Vagina (tissue), 2 donors: ENCODE measurements around the gene RAB40C.

ENCODE experiments used
- POLR2A ChIP-seq, 2 donors: fragments of 450-650 bp; IDR thresholded peaks; one replicate each; pipeline ENCODE4 v1.6.1; 2017; ENCODE audit warnings: antibody characterized with exemption in 2 of 2, mild to moderate bottlenecking in 2 of 2, moderate library complexity in 2 of 2
- POLR2AphosphoS5 ChIP-seq, 2 donors: sonication (generic); formaldehyde crosslinking; IDR thresholded peaks; one replicate each; pipeline ENCODE4 v1.9.0; 2017; ENCODE audit warnings: antibody characterized with exemption in 2 of 2, mild to moderate bottlenecking in 2 of 2, low read depth in 1 of 2; ENCODE audit not compliant: insufficient read depth in 1 of 2
- TF ChIP-seq, protein P1 (sequence below), 3 experiments: fragments of 450-650 bp in 2 of 3; fragments of 200-600 bp in 1 of 3; sonication (generic) in 1 of 3; IDR thresholded peaks; one replicate each; pipeline ENCODE4 v1.5.1; 2017 to 2019; ENCODE audit warnings: antibody characterized with exemption in 3 of 3, mild to moderate bottlenecking in 2 of 3, moderate library complexity in 2 of 3

DNA sequence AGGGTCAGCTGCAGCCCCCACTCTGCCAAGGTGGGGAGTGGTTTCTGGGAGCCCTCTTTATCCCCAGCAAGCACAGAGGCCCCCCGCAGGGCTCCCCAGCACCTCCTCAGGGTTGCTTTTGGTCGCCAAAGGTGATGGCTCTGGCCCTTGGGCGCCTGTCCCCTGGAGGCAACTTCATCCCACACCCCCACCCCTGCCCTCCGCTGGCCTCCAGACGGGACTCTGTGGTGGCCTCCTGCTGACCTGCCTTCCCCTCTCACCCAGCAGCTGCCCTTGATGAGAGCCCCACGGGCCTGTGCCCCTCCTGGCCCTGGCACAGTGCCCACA, 70.2 kb downstream of the RAB40C start:
- TF ChIP-seq, protein P1, sequence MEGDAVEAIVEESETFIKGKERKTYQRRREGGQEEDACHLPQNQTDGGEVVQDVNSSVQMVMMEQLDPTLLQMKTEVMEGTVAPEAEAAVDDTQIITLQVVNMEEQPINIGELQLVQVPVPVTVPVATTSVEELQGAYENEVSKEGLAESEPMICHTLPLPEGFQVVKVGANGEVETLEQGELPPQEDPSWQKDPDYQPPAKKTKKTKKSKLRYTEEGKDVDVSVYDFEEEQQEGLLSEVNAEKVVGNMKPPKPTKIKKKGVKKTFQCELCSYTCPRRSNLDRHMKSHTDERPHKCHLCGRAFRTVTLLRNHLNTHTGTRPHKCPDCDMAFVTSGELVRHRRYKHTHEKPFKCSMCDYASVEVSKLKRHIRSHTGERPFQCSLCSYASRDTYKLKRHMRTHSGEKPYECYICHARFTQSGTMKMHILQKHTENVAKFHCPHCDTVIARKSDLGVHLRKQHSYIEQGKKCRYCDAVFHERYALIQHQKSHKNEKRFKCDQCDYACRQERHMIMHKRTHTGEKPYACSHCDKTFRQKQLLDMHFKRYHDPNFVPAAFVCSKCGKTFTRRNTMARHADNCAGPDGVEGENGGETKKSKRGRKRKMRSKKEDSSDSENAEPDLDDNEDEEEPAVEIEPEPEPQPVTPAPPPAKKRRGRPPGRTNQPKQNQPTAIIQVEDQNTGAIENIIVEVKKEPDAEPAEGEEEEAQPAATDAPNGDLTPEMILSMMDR (IDR thresholded peaks at IDR 0.05), result no peak
- TF ChIP-seq POLR2AphosphoS5 (IDR thresholded peaks at IDR 0.05; ENCODE audit: insufficient read depth in 1 of 2, low read depth in 1 of 2), result no peak
- no peak for TF ChIP-seq POLR2A (IDR thresholded peaks at IDR 0.05)
